Endothelial cell (in vitro differentiated cells): ENCODE data around the gene VIPR2. TPM values are rescaled to one million over a fixed set of nuclear protein-coding genes. Genes with fewer than 3 reads are reported as not detected.

Source experiments
- DNase-seq: peaks from one replicate; pipeline ENCODE4 v3.0.0; 2021; ENCODE audit warnings: low spot score
- H3K27ac Mint-ChIP-seq: one replicate; pipeline ENCODE4 v1.8.0; 2021; ENCODE audit warnings: mixed read lengths, inconsistent platforms; ENCODE audit not compliant: unreplicated experiment
- H3K27me3 Mint-ChIP-seq: one replicate; pipeline ENCODE4 v1.8.0; 2021; ENCODE audit warnings: mild to moderate bottlenecking, moderate library complexity, mixed read lengths, inconsistent platforms; ENCODE audit not compliant: unreplicated experiment
- H3K36me3 Mint-ChIP-seq: one replicate; pipeline ENCODE4 v1.8.0; 2021; ENCODE audit warnings: mild to moderate bottlenecking, low read depth, mixed read lengths, inconsistent platforms; ENCODE audit not compliant: unreplicated experiment
- H3K4me1 Mint-ChIP-seq: one replicate; pipeline ENCODE4 v1.8.0; 2021; ENCODE audit warnings: mild to moderate bottlenecking, mixed read lengths, inconsistent platforms; ENCODE audit not compliant: unreplicated experiment
- H3K4me3 Mint-ChIP-seq: one replicate; pipeline ENCODE4 v1.8.0; 2021; ENCODE audit warnings: mild to moderate bottlenecking, mixed read lengths, inconsistent platforms; ENCODE audit not compliant: unreplicated experiment
- H3K9me3 Mint-ChIP-seq: one replicate; pipeline ENCODE4 v1.8.0; 2021; ENCODE audit warnings: mixed read lengths, inconsistent platforms; ENCODE audit not compliant: unreplicated experiment
- CTCF ChIP-seq: fragments of 200-600 bp; sonication (generic); IDR thresholded peaks from one replicate; pipeline ENCODE4 v1.5.0; 2021; ENCODE audit warnings: antibody characterized with exemption; ENCODE audit not compliant: unreplicated experiment
- total RNA-seq: library from RNA; stranded (reverse); fragmentation: NEBNext Ultra II Directional; extraction: Animal tissue kit (Norgen Biotek cat#: 25700); gene quantifications from one replicate; pipeline ENCODE4 v1.2.1, GENCODE V29; 2021; ENCODE audit not compliant: unreplicated experiment

The VIPR2 gene
- total RNA-seq, 1 donor from 2014 or later = 2.4 TPM

GRCh38 chr7:159017741-159018140, 126.9 kb downstream of the VIPR2 start:
- Mint-ChIP-seq H3K9me3 (no peaks in the 10 kb centered on the region), H3K27ac (no peak overlapping the region), H3K27me3 (peaks cover 8% of the 10 kb centered on the region), H3K36me3 (no peaks in the 10 kb centered on the region), H3K4me1 (no peaks in the 10 kb centered on the region), H3K4me3 (no peak overlapping the region)
- DNase-seq = no peak
- no peak for TF ChIP-seq CTCF

GRCh38 chr7:159017210-159017609, 127.5 kb downstream of the VIPR2 start:
- Mint-ChIP-seq H3K27ac (no peak overlapping the region), H3K36me3 (no peaks in the 10 kb centered on the region), H3K4me3 (no peak overlapping the region), H3K9me3 (no peaks in the 10 kb centered on the region), H3K27me3 (peaks cover 8% of the 10 kb centered on the region), H3K4me1 (no peaks in the 10 kb centered on the region)
- TF ChIP-seq CTCF = no peak
- DNase-seq = no peak

- no peaks in the 10 kb centered on the region for H3K9me3 Mint-ChIP-seq
- H3K4me3 Mint-ChIP-seq = no peak overlapping the region
- no peaks in the 10 kb centered on the region for H3K36me3 Mint-ChIP-seq
- peaks cover 3% of the 10 kb centered on the region for H3K4me1 Mint-ChIP-seq
- no peak for DNase-seq
- TF ChIP-seq CTCF = no peak
- H3K27me3 Mint-ChIP-seq = peaks cover 7% of the 10 kb centered on the region
- no peak overlapping the region for H3K27ac Mint-ChIP-seq
These were observed 128.1 kb downstream of the VIPR2 start for GRCh38 chr7:159016591-159016990.

- H3K4me3 Mint-ChIP-seq = no peak overlapping the region
- no peak for DNase-seq
- H3K9me3 Mint-ChIP-seq = peaks cover 6% of the 10 kb centered on the region
- H3K36me3 Mint-ChIP-seq = peaks cover 7% of the 10 kb centered on the region
- peaks cover 10% of the 10 kb centered on the region for H3K27me3 Mint-ChIP-seq
- no peak overlapping the region for H3K27ac Mint-ChIP-seq
- peaks cover 12% of the 10 kb centered on the region for H3K4me1 Mint-ChIP-seq
- TF ChIP-seq CTCF = no peak
These were observed 128.9 kb downstream of the VIPR2 start for GRCh38 chr7:159015454-159016410.

- no peak for TF ChIP-seq CTCF
- H3K4me3 Mint-ChIP-seq = no peak overlapping the region
- H3K36me3 Mint-ChIP-seq = peaks cover 10% of the 10 kb centered on the region
- H3K27me3 Mint-ChIP-seq = peaks cover 10% of the 10 kb centered on the region
- peaks cover 17% of the 10 kb centered on the region for H3K4me1 Mint-ChIP-seq
- H3K27ac Mint-ChIP-seq = no peak overlapping the region
- H3K9me3 Mint-ChIP-seq = peaks cover 7% of the 10 kb centered on the region
- no peak for DNase-seq
These were observed 129.6 kb downstream of the VIPR2 start for GRCh38 chr7:159015081-159015453.
